ENCODE results near the gene TAAR8. TPM values are rescaled to one million over a fixed set of nuclear protein-coding genes. Genes with fewer than 3 reads are reported as not detected.
"Not testable (repeated sequence)": the region's sequence is repeated elsewhere in the genome, so short reads cannot be mapped to it uniquely, and the experiment has no call there.

TAAR8 gene
- total and polyA plus RNA-seq, 5 experiments from 2014 or later = not detected

GRCh38 chr6:132520953-132521352 is 31.5 kb upstream of the TAAR8 start:
- POLR2A ChIA-PET = no interaction called here
- H3K36me3 Mint-ChIP-seq = no peaks in the 10 kb centered on the region
- ATAC-seq (no peak), DNase-seq (no peak)
- H3K4me1 Mint-ChIP-seq = no peaks in the 10 kb centered on the region
- H3K4me3 Mint-ChIP-seq = no peak overlapping the region
- H3K27ac Mint-ChIP-seq = no peak overlapping the region
- peaks cover 11 to 33% (median 23%) of the 10 kb centered on the region in 5 donors for H3K27me3 Mint-ChIP-seq
- no peaks in the 10 kb centered on the region for H3K9me3 Mint-ChIP-seq

- Mint-ChIP-seq H3K4me1 (no peaks in the 10 kb centered on the region), H3K9me3 (no peaks in the 10 kb centered on the region), H3K4me3 (no peak overlapping the region), H3K36me3 (no peaks in the 10 kb centered on the region), H3K27ac (no peak overlapping the region), H3K27me3 (peaks cover 15 to 39% (median 29%) of the 10 kb centered on the region in 5 donors)
- POLR2A ChIA-PET = no interaction called here
- ATAC-seq = no peak
- DNase-seq = no peak
These were observed 27.8 kb upstream of the TAAR8 start for GRCh38 chr6:132524646-132525045.

GRCh38 chr6:132525866-132526265 is 26.6 kb upstream of the TAAR8 start:
- Mint-ChIP-seq H3K27me3 (peaks cover 15 to 39% (median 29%) of the 10 kb centered on the region in 5 donors), H3K36me3 (no peaks in the 10 kb centered on the region), H3K4me1 (peaks cover 0 to 3% (median 0%) of the 10 kb centered on the region in 4 donors), H3K4me3 (no peak overlapping the region), H3K9me3 (no peaks in the 10 kb centered on the region), H3K27ac (no peak overlapping the region)
- ATAC-seq (no peak), DNase-seq (no peak)
- POLR2A ChIA-PET = no interaction called here

GRCh38 chr6:132526461-132526860 is 26.0 kb upstream of the TAAR8 start:
- no peak for DNase-seq

GRCh38 chr6:132527791-132528190 is 24.7 kb upstream of the TAAR8 start:
- Mint-ChIP-seq H3K36me3 (no peaks in the 10 kb centered on the region), H3K27me3 (peaks cover 15 to 33% (median 26%) of the 10 kb centered on the region in 5 donors), H3K9me3 (no peaks in the 10 kb centered on the region), H3K4me3 (no peak overlapping the region), H3K27ac (no peak overlapping the region), H3K4me1 (peaks cover 0 to 3% (median 0%) of the 10 kb centered on the region in 4 donors)
- no peak for DNase-seq
- no peak for ATAC-seq
- POLR2A ChIA-PET = no interaction called here

More at GRCh38 chr6:132526461-132526860, 26.0 kb upstream of the TAAR8 start:
- peaks cover 0 to 3% (median 0%) of the 10 kb centered on the region in 4 donors for H3K4me1 Mint-ChIP-seq
- H3K27ac Mint-ChIP-seq = no peak overlapping the region
- H3K27me3 Mint-ChIP-seq = peaks cover 15 to 39% (median 29%) of the 10 kb centered on the region in 5 donors
- POLR2A ChIA-PET = interaction anchor here (0.5 kb wide), 1 partner anchor 78 kb away, joined by 4 read pairs; no protein-coding TSS in a partner anchor
- no peak for ATAC-seq
- H3K36me3 Mint-ChIP-seq = no peaks in the 10 kb centered on the region
- no peak overlapping the region for H3K4me3 Mint-ChIP-seq
- no peaks in the 10 kb centered on the region for H3K9me3 Mint-ChIP-seq

GRCh38 chr6:132530293-132530974 is 22.0 kb upstream of the TAAR8 start:
- POLR2A ChIA-PET = interaction anchor here (1.0 kb wide), 1 partner anchor 284 kb away, joined by 5 read pairs; the partner anchor contains the start of gene RPS12
- Mint-ChIP-seq H3K36me3 (peaks cover 0 to 4% (median 0%) of the 10 kb centered on the region in 3 donors), H3K4me1 (peaks cover 0 to 3% (median 0%) of the 10 kb centered on the region in 4 donors), H3K9me3 (peaks cover 0 to 5% (median 0%) of the 10 kb centered on the region in 9 donors), H3K27me3 (peaks cover 10 to 14% (median 11%) of the 10 kb centered on the region in 5 donors), H3K27ac (no peak overlapping the region), H3K4me3 (peak overlapping the region in 5 of 10 donors; percentile 4 to 60 (median 29))
- peak; percentile 73 to 81 for ATAC-seq
- DNase-seq = peak; percentile 35 to 81 (median 66)

DNA sequence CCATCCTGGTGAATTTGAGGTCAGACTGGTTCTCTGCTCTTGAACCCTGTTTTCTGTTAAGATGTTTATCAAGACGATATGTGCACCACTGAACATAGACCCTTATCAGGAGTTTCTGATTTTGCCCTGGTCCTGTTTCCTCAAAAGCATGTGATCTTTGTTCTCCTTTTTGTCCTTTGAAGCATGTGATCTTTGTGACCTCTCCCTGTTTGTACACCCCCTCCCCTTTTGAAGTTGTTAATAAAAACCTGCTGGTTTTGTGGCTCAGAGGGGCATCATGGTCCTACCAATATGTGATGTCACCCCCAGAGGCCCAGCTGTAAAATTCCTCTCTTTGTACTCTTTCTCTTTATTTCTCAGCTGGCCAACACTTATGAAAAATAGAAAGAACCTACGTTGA is 17.9 kb upstream of the TAAR8 start:
- H3K4me1 Mint-ChIP-seq, H3K9me3 Mint-ChIP-seq, DNase-seq, POLR2A ChIA-PET, H3K27ac Mint-ChIP-seq, H3K4me3 Mint-ChIP-seq, H3K36me3 Mint-ChIP-seq, ATAC-seq: not testable (repeated sequence)
- H3K27me3 Mint-ChIP-seq = peaks cover 10 to 29% (median 19%) of the 10 kb centered on the region in 5 donors

DNA sequence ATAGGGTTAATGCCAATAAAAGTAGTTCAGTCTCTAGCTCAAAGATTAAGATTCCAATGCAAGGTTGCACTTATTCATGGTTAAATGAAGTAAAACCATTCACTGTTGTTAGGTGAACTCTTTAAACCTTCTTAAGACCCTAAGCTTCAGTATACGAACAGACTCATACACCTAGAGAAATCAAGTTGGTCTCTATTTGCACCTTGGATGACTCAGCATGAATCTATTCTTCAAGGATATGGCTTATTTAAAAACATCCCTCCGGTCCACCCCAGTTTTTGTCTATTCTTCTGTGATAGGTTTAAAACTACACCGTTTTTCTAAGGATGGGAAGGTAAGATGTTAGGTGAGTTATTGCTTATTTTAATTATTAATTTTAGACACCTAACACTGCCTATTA is 15.3 kb upstream of the TAAR8 start:
- Mint-ChIP-seq H3K4me1 (no peaks in the 10 kb centered on the region), H3K27ac (peak overlapping the region in 1 of 10 donors; percentile 13), H3K9me3 (peaks cover 0 to 5% (median 0%) of the 10 kb centered on the region in 9 donors), H3K4me3 (no peak overlapping the region), H3K36me3 (peaks cover 0 to 4% (median 0%) of the 10 kb centered on the region in 3 donors), H3K27me3 (peaks cover 7 to 38% (median 27%) of the 10 kb centered on the region in 5 donors)
- DNase-seq = no peak
- POLR2A ChIA-PET = no interaction called here
- no peak for ATAC-seq

DNA sequence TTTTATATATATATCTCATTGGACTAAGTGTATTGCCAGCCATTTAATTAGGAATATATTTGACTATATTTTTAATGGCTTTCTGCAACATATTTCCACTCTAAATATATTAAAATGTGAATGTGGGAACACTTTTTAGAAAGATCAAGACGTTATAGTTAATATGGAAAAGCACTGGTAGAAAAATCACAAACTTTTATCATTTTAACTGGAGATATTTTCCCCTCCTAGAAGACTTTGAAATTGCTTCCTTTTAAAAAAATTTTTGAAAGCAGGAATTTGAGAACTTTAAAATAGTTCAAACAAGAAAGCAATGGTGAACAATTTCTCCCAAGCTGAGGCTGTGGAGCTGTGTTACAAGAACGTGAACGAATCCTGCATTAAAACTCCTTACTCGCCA is 14.5 kb upstream of the TAAR8 start, which contains the start of gene TAAR9:
Gene TAAR9 (plus strand): TSS at position 301 of the 400 bp plus-strand sequence. CDS start 13 bp downstream, at position 314.
- peaks cover 0 to 5% (median 0%) of the 10 kb centered on the region in 9 donors for H3K9me3 Mint-ChIP-seq
- ATAC-seq = no peak
- POLR2A ChIA-PET = no interaction called here
- H3K27me3 Mint-ChIP-seq = peaks cover 7 to 43% (median 27%) of the 10 kb centered on the region in 5 donors
- no peak for DNase-seq
- H3K27ac Mint-ChIP-seq = peak within 1 kb of the TSS in 1 of 10 donors; percentile 13
- no peaks in the 10 kb centered on the region for H3K4me1 Mint-ChIP-seq
- H3K4me3 Mint-ChIP-seq = no peak within 1 kb of the TSS
- peaks cover 0 to 4% (median 0%) of the 10 kb centered on the region in 3 donors for H3K36me3 Mint-ChIP-seq

- POLR2A ChIA-PET = no interaction called here
- Mint-ChIP-seq H3K9me3 (no peaks in the 10 kb centered on the region), H3K4me1 (no peaks in the 10 kb centered on the region), H3K4me3 (no peak overlapping the region), H3K27me3 (peaks cover 4 to 30% (median 21%) of the 10 kb centered on the region in 5 donors), H3K36me3 (no peaks in the 10 kb centered on the region), H3K27ac (no peak overlapping the region)
- ATAC-seq (no peak), DNase-seq (no peak)
These were observed 7.6 kb upstream of the TAAR8 start for GRCh38 chr6:132544826-132545225.

DNA sequence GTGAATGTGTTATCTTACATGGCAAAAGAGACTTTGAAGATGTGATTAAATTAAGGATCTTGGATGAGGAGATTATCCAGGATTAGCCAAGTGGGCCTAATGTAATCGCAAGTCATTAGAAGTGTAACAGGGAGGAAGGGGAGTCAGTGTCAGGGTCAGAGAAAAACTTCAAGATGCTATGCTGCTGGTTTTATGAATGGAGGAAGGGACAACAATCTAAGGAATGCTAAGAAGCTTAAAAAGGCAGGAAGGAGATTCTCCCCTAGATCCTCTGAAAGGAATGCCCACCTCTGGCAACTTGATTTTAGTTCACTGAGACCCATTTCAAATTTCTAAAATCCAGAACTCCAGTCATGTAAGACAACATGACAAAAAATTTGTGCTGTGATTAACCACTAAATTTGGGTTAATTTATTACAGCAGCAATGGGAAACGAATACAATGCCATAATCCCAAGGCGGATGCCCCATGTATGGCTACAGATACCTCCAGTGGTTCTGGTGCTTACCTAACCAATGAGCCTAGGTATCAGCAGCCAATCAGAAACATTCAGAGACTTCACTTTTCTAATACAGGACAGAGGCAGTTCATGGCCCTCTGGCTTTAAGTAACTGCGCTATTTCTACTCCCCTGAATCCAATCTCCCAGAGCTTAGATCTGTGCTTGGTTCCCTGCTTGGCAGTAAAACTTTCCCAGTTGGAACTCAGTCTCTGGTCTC is 3.6 kb upstream of the TAAR8 start:
- POLR2A ChIA-PET = no interaction called here
- H3K36me3 Mint-ChIP-seq = no peaks in the 10 kb centered on the region
- no peak overlapping the region for H3K4me3 Mint-ChIP-seq
- H3K27ac Mint-ChIP-seq = no peak overlapping the region
- no peak for DNase-seq
- no peaks in the 10 kb centered on the region for H3K9me3 Mint-ChIP-seq
- H3K27me3 Mint-ChIP-seq = peaks cover 4 to 24% (median 18%) of the 10 kb centered on the region in 5 donors
- H3K4me1 Mint-ChIP-seq = no peaks in the 10 kb centered on the region
- ATAC-seq = no peak

DNA sequence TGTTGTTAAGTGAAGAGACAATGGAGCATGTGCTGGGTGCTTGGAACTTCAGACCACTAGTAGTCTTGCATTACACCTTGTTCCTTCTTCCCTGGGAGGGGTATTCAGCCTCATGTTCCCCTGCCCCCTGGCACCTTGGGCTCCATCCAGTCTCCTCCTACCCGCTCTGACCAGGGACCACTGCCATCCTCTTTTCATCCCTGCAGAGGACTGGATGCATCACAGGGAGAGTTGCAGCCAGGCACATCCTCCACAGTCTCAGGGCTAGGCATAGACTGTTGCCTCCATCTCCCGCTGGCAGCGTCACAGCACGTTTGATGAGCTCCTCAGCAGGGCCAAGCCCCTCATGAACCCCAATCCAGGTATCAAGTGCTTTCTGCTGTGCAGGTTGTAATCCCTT is 1.3 kb upstream of the TAAR8 start:
- H3K4me3 Mint-ChIP-seq = no peak overlapping the region
- no peak for DNase-seq
- no peaks in the 10 kb centered on the region for H3K36me3 Mint-ChIP-seq
- no peak overlapping the region for H3K27ac Mint-ChIP-seq
- no peak for ATAC-seq
- no peaks in the 10 kb centered on the region for H3K4me1 Mint-ChIP-seq
- no peaks in the 10 kb centered on the region for H3K9me3 Mint-ChIP-seq
- POLR2A ChIA-PET = no interaction called here
- peaks cover 4 to 28% (median 18%) of the 10 kb centered on the region in 5 donors for H3K27me3 Mint-ChIP-seq

- H3K36me3 Mint-ChIP-seq, DNase-seq, H3K4me1 Mint-ChIP-seq, ATAC-seq, POLR2A ChIA-PET, H3K27ac Mint-ChIP-seq, H3K4me3 Mint-ChIP-seq, H3K9me3 Mint-ChIP-seq: not testable (repeated sequence)
- peaks cover 14 to 37% (median 20%) of the 10 kb centered on the region in 5 donors for H3K27me3 Mint-ChIP-seq
These were observed 7.6 kb downstream of the TAAR8 start for GRCh38 chr6:132560087-132560486.
